K562 (cell line): ENCODE results near the gene TTC33. TPM values are rescaled to one million over a fixed set of nuclear protein-coding genes. Genes with fewer than 3 reads are reported as not detected.

ENCODE experiments used
- CCAR2 ChIP-seq: fragments of 200-400 bp; formaldehyde crosslinking; IDR thresholded peaks from 2 replicates; pipeline ENCODE4 v1.6.1; 2017; ENCODE audit warnings: mild to moderate bottlenecking, low read depth, low read length
- polyA plus RNA-seq, 8 experiments: library from polyadenylated mRNA; depleted of rRNA in 4 of 8; stranded (reverse) in 5 of 8; unstranded in 3 of 8; fragments of >200 nt; fragmentation: Nextera tagmentation in 2 of 8; fragmentation: Illumina TruSeq in 1 of 8; extraction: Ambion mirVana in 2 of 8; extraction: Trizol in 1 of 8; gene quantifications; 2 replicates each; pipeline versions ENCODE4 v1.2.1 to v1.2.3, GENCODE V29; 2011 to 2014; ENCODE audit warnings: inconsistent platforms in 1 of 8, missing spikeins in 1 of 8
- total RNA-seq, 7 experiments: library from RNA; depleted of rRNA in 6 of 7; stranded (reverse); fragments of >200 nt in 6 of 7; fragmentation: Illumina TruSeq in 2 of 7; extraction: Trizol in 2 of 7; gene quantifications; 2 replicates each; pipeline versions ENCODE4 v1.2.1 to v1.2.3, GENCODE V29; 2011 to 2021; ENCODE audit warnings: low replicate concordance in 1 of 7
- TF ChIP-seq, protein P1 (sequence below): fragments of 450-650 bp; IDR thresholded peaks from 2 replicates; pipeline ENCODE4 v1.6.1; 2016; ENCODE audit warnings: mild to moderate bottlenecking, moderate library complexity

The TTC33 gene
- total and polyA plus RNA-seq, 9 of the 15 experiments (the other 6 are each of a cell fraction or from before 2014, with no cell fraction given): 11.5 to 24.9 (median 21.1) TPM

DNA sequence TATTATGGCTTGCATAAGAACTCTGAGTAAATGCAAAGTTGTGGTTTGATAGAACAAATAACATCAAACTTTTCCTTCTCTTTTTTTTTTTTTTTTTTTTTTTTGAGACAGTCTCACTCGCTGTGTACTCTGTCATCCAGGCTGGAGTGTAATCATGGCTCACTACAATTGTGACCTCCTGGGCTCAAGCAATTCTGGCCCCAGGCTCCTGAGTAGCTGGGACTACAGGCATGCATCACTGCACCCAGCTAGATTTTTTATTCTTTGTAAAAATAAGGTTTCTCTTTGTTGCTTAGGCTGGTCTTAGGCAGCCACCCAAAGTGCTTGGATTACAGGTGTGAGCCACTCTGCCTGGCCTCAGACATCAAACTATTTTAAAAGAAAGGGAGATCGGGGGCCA lies 95.0 kb downstream of the TTC33 start (continued):
- TF ChIP-seq, protein P1, sequence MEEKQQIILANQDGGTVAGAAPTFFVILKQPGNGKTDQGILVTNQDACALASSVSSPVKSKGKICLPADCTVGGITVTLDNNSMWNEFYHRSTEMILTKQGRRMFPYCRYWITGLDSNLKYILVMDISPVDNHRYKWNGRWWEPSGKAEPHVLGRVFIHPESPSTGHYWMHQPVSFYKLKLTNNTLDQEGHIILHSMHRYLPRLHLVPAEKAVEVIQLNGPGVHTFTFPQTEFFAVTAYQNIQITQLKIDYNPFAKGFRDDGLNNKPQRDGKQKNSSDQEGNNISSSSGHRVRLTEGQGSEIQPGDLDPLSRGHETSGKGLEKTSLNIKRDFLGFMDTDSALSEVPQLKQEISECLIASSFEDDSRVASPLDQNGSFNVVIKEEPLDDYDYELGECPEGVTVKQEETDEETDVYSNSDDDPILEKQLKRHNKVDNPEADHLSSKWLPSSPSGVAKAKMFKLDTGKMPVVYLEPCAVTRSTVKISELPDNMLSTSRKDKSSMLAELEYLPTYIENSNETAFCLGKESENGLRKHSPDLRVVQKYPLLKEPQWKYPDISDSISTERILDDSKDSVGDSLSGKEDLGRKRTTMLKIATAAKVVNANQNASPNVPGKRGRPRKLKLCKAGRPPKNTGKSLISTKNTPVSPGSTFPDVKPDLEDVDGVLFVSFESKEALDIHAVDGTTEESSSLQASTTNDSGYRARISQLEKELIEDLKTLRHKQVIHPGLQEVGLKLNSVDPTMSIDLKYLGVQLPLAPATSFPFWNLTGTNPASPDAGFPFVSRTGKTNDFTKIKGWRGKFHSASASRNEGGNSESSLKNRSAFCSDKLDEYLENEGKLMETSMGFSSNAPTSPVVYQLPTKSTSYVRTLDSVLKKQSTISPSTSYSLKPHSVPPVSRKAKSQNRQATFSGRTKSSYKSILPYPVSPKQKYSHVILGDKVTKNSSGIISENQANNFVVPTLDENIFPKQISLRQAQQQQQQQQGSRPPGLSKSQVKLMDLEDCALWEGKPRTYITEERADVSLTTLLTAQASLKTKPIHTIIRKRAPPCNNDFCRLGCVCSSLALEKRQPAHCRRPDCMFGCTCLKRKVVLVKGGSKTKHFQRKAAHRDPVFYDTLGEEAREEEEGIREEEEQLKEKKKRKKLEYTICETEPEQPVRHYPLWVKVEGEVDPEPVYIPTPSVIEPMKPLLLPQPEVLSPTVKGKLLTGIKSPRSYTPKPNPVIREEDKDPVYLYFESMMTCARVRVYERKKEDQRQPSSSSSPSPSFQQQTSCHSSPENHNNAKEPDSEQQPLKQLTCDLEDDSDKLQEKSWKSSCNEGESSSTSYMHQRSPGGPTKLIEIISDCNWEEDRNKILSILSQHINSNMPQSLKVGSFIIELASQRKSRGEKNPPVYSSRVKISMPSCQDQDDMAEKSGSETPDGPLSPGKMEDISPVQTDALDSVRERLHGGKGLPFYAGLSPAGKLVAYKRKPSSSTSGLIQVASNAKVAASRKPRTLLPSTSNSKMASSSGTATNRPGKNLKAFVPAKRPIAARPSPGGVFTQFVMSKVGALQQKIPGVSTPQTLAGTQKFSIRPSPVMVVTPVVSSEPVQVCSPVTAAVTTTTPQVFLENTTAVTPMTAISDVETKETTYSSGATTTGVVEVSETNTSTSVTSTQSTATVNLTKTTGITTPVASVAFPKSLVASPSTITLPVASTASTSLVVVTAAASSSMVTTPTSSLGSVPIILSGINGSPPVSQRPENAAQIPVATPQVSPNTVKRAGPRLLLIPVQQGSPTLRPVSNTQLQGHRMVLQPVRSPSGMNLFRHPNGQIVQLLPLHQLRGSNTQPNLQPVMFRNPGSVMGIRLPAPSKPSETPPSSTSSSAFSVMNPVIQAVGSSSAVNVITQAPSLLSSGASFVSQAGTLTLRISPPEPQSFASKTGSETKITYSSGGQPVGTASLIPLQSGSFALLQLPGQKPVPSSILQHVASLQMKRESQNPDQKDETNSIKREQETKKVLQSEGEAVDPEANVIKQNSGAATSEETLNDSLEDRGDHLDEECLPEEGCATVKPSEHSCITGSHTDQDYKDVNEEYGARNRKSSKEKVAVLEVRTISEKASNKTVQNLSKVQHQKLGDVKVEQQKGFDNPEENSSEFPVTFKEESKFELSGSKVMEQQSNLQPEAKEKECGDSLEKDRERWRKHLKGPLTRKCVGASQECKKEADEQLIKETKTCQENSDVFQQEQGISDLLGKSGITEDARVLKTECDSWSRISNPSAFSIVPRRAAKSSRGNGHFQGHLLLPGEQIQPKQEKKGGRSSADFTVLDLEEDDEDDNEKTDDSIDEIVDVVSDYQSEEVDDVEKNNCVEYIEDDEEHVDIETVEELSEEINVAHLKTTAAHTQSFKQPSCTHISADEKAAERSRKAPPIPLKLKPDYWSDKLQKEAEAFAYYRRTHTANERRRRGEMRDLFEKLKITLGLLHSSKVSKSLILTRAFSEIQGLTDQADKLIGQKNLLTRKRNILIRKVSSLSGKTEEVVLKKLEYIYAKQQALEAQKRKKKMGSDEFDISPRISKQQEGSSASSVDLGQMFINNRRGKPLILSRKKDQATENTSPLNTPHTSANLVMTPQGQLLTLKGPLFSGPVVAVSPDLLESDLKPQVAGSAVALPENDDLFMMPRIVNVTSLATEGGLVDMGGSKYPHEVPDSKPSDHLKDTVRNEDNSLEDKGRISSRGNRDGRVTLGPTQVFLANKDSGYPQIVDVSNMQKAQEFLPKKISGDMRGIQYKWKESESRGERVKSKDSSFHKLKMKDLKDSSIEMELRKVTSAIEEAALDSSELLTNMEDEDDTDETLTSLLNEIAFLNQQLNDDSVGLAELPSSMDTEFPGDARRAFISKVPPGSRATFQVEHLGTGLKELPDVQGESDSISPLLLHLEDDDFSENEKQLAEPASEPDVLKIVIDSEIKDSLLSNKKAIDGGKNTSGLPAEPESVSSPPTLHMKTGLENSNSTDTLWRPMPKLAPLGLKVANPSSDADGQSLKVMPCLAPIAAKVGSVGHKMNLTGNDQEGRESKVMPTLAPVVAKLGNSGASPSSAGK: no peak
- TF ChIP-seq CCAR2: no peak
- TF ChIP-seq, all 486 proteins: peak for 0
